ENCODE data around the gene MSRB2. TPM values are rescaled to one million over a fixed set of nuclear protein-coding genes. Genes with fewer than 3 reads are reported as not detected.

Gene MSRB2
- total RNA-seq, 4 donors from 2014 or later, result 8.7 to 19.3 (median 13.7) TPM

- WGBS, 2 donors, result 83 to 91% methylated on average over 4 of the region's 4 CpGs
- no peaks in the 10 kb centered on the region for H3K4me1 ChIP-seq
These were observed 21.3 kb downstream of the MSRB2 start for GRCh38 chr10:23116486-23117205.

GRCh38 chr10:23120001-23120934, 24.9 kb downstream of the MSRB2 start:
- H3K27me3 ChIP-seq, result no peaks in the 10 kb centered on the region
- TF ChIP-seq POLR2A (IDR thresholded peaks at IDR 0.05) (no peak), CTCF (IDR thresholded peaks at IDR 0.05) (no peak)

More at GRCh38 chr10:23116486-23117205, 21.3 kb downstream of the MSRB2 start:
- no peak for DNase-seq
- Histone ChIP-seq H3K9me3 (no peaks in the 10 kb centered on the region), H3K27ac (no peak overlapping the region), H3K4me3 (no peak overlapping the region), H3K36me3 (peaks cover 0 to 98% (median 0%) of the 10 kb centered on the region in 3 donors), H3K27me3 (no peaks in the 10 kb centered on the region)
- TF ChIP-seq POLR2A (IDR thresholded peaks at IDR 0.05) (no peak), CTCF (IDR thresholded peaks at IDR 0.05) (no peak)
- intact Hi-C loops (cut with DNase I), result no loop called here

GRCh38 chr10:23121135-23121534, 25.8 kb downstream of the MSRB2 start:
- intact Hi-C loops (cut with DNase I), result no loop called here
- TF ChIP-seq CTCF (IDR thresholded peaks at IDR 0.05), result no peak
- no peak for TF ChIP-seq POLR2A (IDR thresholded peaks at IDR 0.05)
- Histone ChIP-seq H3K4me3 (no peak overlapping the region), H3K27ac (no peak overlapping the region), H3K9me3 (no peaks in the 10 kb centered on the region), H3K36me3 (peaks cover 0 to 55% (median 0%) of the 10 kb centered on the region in 3 donors), H3K27me3 (no peaks in the 10 kb centered on the region), H3K4me1 (no peaks in the 10 kb centered on the region)
- no peak for DNase-seq
- 93 to 96% methylated on average over 3 to 5 of the region's 5 CpGs for WGBS, 2 donors

More at GRCh38 chr10:23120001-23120934, 24.9 kb downstream of the MSRB2 start:
- H3K36me3 ChIP-seq, result peaks cover 0 to 64% (median 0%) of the 10 kb centered on the region in 3 donors
- 79 to 83% methylated on average over 11 of the region's 11 CpGs for WGBS, 2 donors
- H3K9me3 ChIP-seq, result no peaks in the 10 kb centered on the region
- H3K4me1 ChIP-seq, result no peaks in the 10 kb centered on the region
- intact Hi-C loops (cut with DNase I), result no loop called here
- DNase-seq, result no peak
- H3K27ac ChIP-seq, result no peak overlapping the region
- H3K4me3 ChIP-seq, result no peak overlapping the region

GRCh38 chr10:23136462-23136861, 41.1 kb downstream of the MSRB2 start:
- Histone ChIP-seq H3K4me1 (no peaks in the 10 kb centered on the region), H3K36me3 (no peaks in the 10 kb centered on the region), H3K9me3 (peaks cover 0 to 7% (median 0%) of the 10 kb centered on the region in 3 donors), H3K4me3 (no peak overlapping the region), H3K27me3 (no peaks in the 10 kb centered on the region), H3K27ac (no peak overlapping the region)
- TF ChIP-seq POLR2A (IDR thresholded peaks at IDR 0.05), result no peak
- no peak for TF ChIP-seq CTCF (IDR thresholded peaks at IDR 0.05)
- DNase-seq, result no peak
- WGBS, 2 donors, result 92 to 94% methylated on average over 4 of the region's 4 CpGs
- intact Hi-C loops (cut with DNase I), result no loop called here

GRCh38 chr10:23139677-23140076, 44.3 kb downstream of the MSRB2 start:
- H3K9me3 ChIP-seq, result no peaks in the 10 kb centered on the region
- no peaks in the 10 kb centered on the region for H3K4me1 ChIP-seq
- H3K36me3 ChIP-seq, result no peaks in the 10 kb centered on the region
- no peak overlapping the region for H3K27ac ChIP-seq
- no peaks in the 10 kb centered on the region for H3K27me3 ChIP-seq
- WGBS, 2 donors, result 14 to 30% methylated on average over 1 of the region's 1 CpG
- no peak for DNase-seq
- no peak overlapping the region for H3K4me3 ChIP-seq
- intact Hi-C loops (cut with DNase I), result no loop called here
- TF ChIP-seq CTCF (IDR thresholded peaks at IDR 0.05) (no peak), POLR2A (IDR thresholded peaks at IDR 0.05) (no peak)

Measured in esophagus squamous epithelium (tissue), 5 donors.